EL (cell line): Measurements from ENCODE around the gene RPLP1.

Experiments
- DNase-seq: peaks from one replicate; pipeline ENCODE4 v3.0.0-alpha.2; 2016

The RPLP1 gene

GRCh38 chr15:69472046-69472445 lies 19.4 kb downstream of the RPLP1 start:
- no peak for DNase-seq

DNA sequence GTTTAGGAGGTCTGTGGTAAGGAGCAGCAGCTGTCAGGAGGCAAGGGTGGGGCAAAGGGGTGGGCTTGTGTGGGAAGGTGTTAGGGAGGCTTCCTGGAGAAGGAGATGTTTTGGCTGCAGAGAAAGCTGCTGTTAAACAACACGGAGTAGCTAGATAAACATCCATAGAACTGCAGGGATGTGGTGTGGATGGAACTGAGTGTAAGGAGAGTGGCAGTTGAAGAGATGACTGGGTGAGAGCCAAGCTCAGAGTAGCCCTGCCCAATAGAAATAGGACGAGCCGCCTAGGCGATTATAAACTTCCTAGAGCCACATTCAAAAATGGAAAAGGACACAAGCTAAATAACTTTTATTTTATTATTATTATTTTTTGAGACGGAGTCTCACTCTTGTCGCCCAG lies 19.9 kb downstream of the RPLP1 start:
- no peak for DNase-seq

DNA sequence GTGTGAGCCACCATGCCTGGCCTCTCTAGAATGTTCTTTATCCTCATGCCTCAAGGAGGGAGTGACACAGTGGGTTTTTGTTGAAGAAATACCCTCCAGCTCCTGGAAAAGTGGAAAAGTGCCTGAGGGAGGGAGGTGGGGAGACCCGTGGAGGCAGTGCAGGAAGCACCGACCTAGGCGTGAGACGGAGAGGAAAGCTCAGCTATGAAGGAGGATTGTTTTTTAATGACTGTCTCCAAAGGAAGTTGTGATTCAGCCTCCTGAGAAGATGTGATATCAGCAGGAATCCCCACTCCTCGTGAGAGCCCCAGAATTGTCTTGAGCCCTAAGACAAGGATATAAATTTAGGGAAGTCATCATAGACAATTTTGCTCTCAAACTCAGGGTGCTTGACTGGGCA lies 21.7 kb downstream of the RPLP1 start:
- DNase-seq, result peak; percentile 84

DNA sequence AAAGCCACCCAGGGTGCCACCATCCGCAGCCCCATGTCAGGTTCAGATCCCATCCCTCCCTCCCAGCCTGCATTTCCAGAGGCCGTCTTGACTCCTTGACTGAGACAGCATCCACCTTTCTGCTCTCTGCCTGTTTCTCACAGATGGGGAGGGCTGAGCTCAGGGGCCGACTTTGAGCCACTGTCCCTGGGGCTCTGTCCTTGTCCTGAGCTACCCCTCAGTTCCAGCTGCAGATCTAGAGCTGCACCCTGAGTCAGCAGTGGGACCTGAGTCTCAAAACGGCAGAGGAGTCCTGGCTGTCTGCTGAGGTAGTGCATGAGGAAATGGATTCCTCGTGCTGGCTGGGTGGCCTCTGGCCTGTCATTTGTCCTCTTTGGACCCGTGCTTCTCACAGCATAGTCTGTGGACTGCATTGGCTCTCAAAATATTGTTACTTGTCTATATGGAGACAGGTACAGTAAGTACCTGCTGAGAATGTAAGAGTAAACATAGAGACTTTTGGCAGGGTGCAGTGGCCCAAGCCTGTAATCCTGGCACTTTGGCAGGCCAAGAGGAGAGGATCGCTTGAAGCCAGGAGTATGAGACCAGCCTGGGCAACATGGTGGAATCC lies 22.3 kb downstream of the RPLP1 start:
- DNase-seq, result peak; percentile 40

DNA sequence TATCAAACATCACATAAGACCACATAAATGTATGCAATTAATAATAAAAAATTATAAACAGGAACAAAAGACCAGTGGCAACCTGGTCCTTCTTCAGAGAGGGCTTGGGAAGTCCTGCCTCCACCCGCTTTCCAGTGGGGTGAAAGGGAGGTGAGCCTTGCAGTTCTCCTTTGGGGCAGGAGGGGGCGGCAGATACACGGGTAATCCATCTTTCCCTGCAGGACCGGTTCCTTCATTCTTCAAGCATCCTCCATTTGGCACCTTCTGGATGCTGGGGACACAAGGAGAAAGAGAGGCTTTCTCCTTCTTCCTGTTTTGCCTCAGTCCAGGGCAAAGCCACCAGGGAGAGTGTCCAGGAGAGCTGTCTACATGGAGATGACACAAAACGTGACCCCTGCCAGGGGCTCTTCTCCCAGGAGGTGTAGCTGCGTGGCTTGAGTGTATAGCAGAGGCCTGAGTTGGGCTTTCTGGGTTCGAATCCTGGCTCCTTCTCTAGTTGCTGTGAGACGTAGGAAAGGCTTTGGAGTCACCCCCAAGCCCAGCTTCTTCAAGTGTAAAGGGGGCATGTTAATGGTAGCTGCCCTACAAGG lies 23.2 kb downstream of the RPLP1 start:
- DNase-seq, result peak; percentile 76

- DNase-seq, result no peak
Measured at GRCh38 chr15:69476704-69477473, 24.3 kb downstream of the RPLP1 start.

DNA sequence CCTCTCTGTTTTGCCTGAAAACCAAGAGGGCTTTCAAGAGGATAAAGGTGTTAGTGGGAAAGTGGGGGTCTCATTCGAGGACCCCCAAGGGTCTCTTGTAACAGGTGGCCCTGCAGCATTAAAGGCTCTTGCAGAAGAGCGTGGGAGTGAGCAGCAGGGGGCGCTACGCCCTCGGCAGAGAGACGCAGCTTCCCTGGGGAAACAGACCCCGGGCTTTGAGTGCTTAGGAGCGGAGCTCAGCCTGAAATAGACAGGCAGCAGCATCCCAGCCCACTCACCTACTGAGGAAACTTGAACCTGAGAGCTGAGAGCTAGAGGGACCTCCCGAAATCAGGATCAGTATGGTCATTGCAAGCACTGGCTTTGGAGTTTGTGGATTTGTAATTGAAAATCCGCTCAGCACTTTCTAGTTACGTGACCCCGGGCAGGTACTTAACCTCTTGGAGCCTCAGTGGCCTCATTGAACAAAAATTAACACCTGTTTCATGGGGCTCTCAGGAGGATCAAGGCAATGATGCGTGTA lies 25.7 kb downstream of the RPLP1 start:
- DNase-seq, result peak; percentile 44

- no peak for DNase-seq
Measured at GRCh38 chr15:69479081-69479480, 26.5 kb downstream of the RPLP1 start.

DNA sequence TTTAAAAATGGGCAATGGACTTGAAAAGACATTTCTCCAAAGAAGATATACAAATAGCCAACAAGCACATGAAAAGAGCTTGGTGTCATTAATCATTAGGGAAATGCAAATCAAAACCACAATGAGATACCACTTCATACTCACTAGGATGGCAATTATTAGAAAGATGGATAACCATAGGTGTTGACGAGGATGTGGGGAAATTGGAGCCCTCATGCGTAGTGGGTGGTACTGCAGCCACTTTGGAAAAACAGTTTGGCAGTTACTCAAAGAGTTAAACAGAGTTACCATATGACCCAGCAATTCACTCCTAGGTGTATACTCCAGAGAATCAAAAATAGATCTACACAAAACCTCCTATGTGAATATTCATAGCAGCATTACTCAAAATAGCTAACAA lies 27.4 kb downstream of the RPLP1 start:
- DNase-seq, result no peak

DNA sequence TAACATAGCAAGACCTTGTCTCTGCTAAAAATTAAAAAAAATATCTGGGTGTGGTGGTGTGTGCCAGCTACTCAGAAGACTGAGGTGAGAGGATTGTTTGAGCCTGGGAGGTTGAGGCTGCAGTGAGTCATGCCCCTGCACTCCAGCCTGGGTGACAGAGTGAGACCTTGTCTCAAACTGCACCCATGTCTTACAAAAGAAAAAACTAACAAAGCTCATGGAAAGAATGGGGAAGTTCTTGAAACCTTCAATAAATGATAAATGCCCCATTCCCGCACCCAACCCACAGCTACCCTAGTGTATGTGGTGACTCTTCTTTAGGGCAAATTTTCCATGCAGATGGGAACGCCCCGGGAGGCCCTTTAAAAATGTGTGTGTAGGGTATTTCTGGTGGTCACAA lies 28.3 kb downstream of the RPLP1 start:
- no peak for DNase-seq

- DNase-seq, result no peak
Measured at GRCh38 chr15:69482686-69483256, 30.2 kb downstream of the RPLP1 start.

DNA sequence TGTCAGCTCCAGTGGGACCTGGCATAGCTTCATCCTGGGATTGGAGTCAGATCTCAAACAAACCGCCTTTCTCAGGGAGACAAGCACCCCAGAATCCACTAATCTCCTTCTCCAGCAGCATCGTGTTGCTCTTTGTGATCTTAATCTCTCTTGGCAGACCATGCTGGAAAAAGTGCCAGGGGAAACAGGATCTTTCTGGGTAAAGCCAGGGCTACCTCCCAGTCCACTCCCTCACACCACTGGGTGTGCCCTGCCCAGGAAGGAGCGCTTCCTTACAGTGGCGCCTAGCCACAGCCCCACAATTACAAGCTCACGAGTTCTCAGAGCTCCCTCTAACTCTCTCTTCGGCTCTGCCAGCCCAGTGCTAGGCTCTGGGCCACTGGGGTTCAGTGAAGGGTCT lies 32.2 kb downstream of the RPLP1 start:
- DNase-seq, result no peak

GRCh38 chr15:69486481-69487110 lies 34.0 kb downstream of the RPLP1 start:
- DNase-seq, result peak; percentile 35

DNA sequence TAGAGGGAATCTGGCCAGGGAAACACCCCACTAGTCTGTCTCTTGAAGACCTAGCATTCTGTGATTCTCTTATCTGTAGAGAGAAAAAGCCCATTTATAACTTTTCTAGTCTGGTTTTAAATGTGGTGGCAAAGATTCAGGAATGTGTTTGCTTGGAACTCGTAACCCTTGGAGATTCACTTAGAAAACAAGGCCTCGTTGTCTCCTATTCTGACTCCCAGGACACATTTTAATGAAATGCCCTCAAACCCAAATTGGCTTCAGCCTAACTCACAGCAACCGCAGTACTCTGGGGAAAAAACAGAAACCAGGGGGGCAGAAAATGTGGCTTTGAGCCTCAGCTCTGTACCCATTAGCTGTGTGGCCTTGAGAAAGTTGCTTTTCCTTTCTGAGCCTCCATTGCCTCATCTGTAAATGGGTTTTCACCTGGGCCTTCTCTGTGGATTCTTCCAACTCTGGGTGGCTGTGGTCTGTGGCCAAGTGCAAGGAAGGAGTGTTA lies 36.5 kb downstream of the RPLP1 start:
- no peak for DNase-seq

GRCh38 chr15:69490356-69491037 lies 37.9 kb downstream of the RPLP1 start:
- no peak for DNase-seq

- no peak for DNase-seq
Measured at GRCh38 chr15:69491038-69491505, 38.5 kb downstream of the RPLP1 start.

- no peak for DNase-seq
Measured at GRCh38 chr15:69493406-69493805, 40.8 kb downstream of the RPLP1 start.

GRCh38 chr15:69496001-69496400 lies 43.4 kb downstream of the RPLP1 start:
- no peak for DNase-seq

DNA sequence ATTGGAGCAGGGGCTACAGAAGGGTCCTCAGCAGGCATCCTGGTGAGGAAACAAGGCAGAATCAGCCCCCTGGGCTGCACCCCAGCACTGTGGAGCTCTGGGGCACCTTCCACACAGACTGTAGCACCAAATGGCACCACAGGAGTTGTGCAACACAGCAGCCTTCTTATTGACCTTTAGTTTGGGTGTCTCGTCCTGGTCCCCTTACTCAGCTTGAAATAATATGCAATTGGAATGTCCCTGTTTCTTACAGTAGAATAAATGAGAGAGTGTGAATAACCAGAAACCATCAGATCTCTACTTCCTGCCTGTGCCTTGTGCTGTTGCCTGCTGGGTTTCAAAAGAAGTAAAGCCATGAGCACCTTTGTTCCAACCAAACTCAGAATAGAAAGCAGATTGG lies 44.5 kb downstream of the RPLP1 start:
- no peak for DNase-seq

- no peak for DNase-seq
Measured at GRCh38 chr15:69497667-69498066, 45.0 kb downstream of the RPLP1 start.

GRCh38 chr15:69498282-69498681 lies 45.7 kb downstream of the RPLP1 start:
- no peak for DNase-seq

DNA sequence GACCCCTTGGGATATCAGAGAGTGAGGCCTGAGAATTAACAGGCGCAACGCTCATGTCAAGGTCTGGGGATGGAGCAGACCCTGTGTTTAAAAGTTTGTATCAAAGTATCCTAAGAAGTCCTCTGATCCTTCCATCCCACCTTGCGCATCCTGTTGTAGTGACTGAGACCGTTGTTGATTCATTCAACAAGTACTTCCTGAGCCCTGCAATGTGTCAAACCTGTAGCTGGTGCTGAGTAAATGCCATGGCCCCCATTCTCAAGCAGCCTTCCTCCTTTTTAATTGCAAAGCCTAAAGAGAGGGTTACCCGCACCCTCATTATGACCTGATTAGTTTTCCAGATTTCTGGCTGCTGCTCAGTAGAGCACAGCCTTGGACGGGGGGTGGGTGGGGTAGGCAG lies 46.4 kb downstream of the RPLP1 start:
- DNase-seq, result no peak
